Subcutaneous adipose tissue (tissue), 4 donors: Measurements from ENCODE around the gene ARMS2. TPM values are rescaled to one million over a fixed set of nuclear protein-coding genes. Genes with fewer than 3 reads are reported as not detected.

Experiments
- CTCF ChIP-seq: fragments of 450-650 bp; IDR thresholded peaks from one replicate; pipeline ENCODE4 v1.5.1; 2016; ENCODE audit warnings: low read depth, mild to moderate bottlenecking, control low read depth, antibody characterized with exemption, moderate library complexity
- small RNA-seq: library from RNA; depleted of rRNA; stranded (forward); fragments of <200 nt; gene quantifications from one replicate; pipeline ENCODE3, GENCODE V24; 2016
- total RNA-seq, 4 donors: library from RNA; depleted of rRNA; stranded (reverse); fragments of >200 nt; gene quantifications; one replicate each; pipeline ENCODE4 v1.1.0, GENCODE V29; 2016

Gene ARMS2
- total RNA-seq, 4 donors from 2014 or later = not detected

GRCh38 chr10:122503012-122503411, 48.6 kb downstream of the ARMS2 start:
- no peak for TF ChIP-seq CTCF

- no peak for TF ChIP-seq CTCF
Measured at GRCh38 chr10:122503886-122504609, 49.6 kb downstream of the ARMS2 start.

GRCh38 chr10:122504610-122504950, 50.1 kb downstream of the ARMS2 start:
- no peak for TF ChIP-seq CTCF

GRCh38 chr10:122505011-122505410, 50.6 kb downstream of the ARMS2 start:
- no peak for TF ChIP-seq CTCF

- no peak for TF ChIP-seq CTCF
Measured at GRCh38 chr10:122505885-122506645, 51.6 kb downstream of the ARMS2 start.

Small RNAs within 50 kb of the gene (small RNA-seq; reads per million reads assigned to genes)
- gene MIR3941 = not detected

Other genes with a start within 250 kb of the ARMS2 start
- not detected for gene BTBD16, start 183.4 kb upstream of the ARMS2 start, total RNA-seq
- 10 to 100 TPM; 22.6 to 35.4 (median 32.7) TPM for gene PLEKHA1, start 79.9 kb upstream of the ARMS2 start, total RNA-seq
- 100 to 1,000 TPM; 135 to 402 (median 304) TPM for gene HTRA1, start 6.9 kb downstream of the ARMS2 start, total RNA-seq
- under 1 TPM in 1 of 4 donors, not detected in 3; 0.33 TPM for gene DMBT1, start 106.1 kb downstream of the ARMS2 start, total RNA-seq
- gene C10orf120, start 245.2 kb downstream of the ARMS2 start, total RNA-seq = not detected